Astrocyte of the cerebellum (primary cell): ENCODE data around the gene ROR1.

Source experiments
- DNase-seq: peaks from one replicate; pipeline ENCODE4 v3.0.0-alpha.2; 2011; ENCODE audit warnings: low read depth
- H3K4me3 ChIP-seq: 2 replicates; pipeline ENCODE4 v1.5.1; 2011; ENCODE audit warnings: mild to moderate bottlenecking, low read depth, low read length, moderate library complexity
- in situ Hi-C: cut with HindIII; loops from 2 replicates; pipeline ENCODE4 v1.10.0; 2017; ENCODE audit warnings: low sequenced_read_pairs
- TF ChIP-seq, protein P1 (sequence below): IDR thresholded peaks from 2 replicates; pipeline ENCODE4 v1.5.1; 2012; ENCODE audit warnings: low read length, low read depth, moderate library complexity, mild to moderate bottlenecking; ENCODE audit errors: missing control alignments

The ROR1 gene

GRCh38 chr1:64122588-64122987 lies 348.8 kb downstream of the ROR1 start:
- no peak for DNase-seq
- TF ChIP-seq, protein P1, sequence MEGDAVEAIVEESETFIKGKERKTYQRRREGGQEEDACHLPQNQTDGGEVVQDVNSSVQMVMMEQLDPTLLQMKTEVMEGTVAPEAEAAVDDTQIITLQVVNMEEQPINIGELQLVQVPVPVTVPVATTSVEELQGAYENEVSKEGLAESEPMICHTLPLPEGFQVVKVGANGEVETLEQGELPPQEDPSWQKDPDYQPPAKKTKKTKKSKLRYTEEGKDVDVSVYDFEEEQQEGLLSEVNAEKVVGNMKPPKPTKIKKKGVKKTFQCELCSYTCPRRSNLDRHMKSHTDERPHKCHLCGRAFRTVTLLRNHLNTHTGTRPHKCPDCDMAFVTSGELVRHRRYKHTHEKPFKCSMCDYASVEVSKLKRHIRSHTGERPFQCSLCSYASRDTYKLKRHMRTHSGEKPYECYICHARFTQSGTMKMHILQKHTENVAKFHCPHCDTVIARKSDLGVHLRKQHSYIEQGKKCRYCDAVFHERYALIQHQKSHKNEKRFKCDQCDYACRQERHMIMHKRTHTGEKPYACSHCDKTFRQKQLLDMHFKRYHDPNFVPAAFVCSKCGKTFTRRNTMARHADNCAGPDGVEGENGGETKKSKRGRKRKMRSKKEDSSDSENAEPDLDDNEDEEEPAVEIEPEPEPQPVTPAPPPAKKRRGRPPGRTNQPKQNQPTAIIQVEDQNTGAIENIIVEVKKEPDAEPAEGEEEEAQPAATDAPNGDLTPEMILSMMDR, result no peak
- in situ Hi-C loops, result no loop called here
- H3K4me3 ChIP-seq, result no peak overlapping the region

- DNase-seq, result no peak
- in situ Hi-C loops, result no loop called here
- no peak overlapping the region for H3K4me3 ChIP-seq
- TF ChIP-seq, protein P1, result no peak
Observed at GRCh38 chr1:64124704-64125440, 351.1 kb downstream of the ROR1 start.

- TF ChIP-seq, protein P1, result no peak
- no peak overlapping the region for H3K4me3 ChIP-seq
- in situ Hi-C loops, result no loop called here
- no peak for DNase-seq
Observed at GRCh38 chr1:64126581-64126980, 352.8 kb downstream of the ROR1 start.

GRCh38 chr1:64127297-64127696 lies 353.5 kb downstream of the ROR1 start:
- no peak for DNase-seq
- in situ Hi-C loops, result no loop called here
- TF ChIP-seq, protein P1, result no peak
- H3K4me3 ChIP-seq, result no peak overlapping the region

GRCh38 chr1:64129701-64130100 lies 355.9 kb downstream of the ROR1 start:
- DNase-seq, result no peak
- in situ Hi-C loops, result no loop called here
- TF ChIP-seq, protein P1, result no peak
- no peak overlapping the region for H3K4me3 ChIP-seq

- DNase-seq, result no peak
- no peak overlapping the region for H3K4me3 ChIP-seq
- in situ Hi-C loops, result no loop called here
- TF ChIP-seq, protein P1, result no peak
Observed at GRCh38 chr1:64131155-64131554, 357.3 kb downstream of the ROR1 start.
